Measurements from ENCODE around the gene PACS1.

Gene PACS1

DNA sequence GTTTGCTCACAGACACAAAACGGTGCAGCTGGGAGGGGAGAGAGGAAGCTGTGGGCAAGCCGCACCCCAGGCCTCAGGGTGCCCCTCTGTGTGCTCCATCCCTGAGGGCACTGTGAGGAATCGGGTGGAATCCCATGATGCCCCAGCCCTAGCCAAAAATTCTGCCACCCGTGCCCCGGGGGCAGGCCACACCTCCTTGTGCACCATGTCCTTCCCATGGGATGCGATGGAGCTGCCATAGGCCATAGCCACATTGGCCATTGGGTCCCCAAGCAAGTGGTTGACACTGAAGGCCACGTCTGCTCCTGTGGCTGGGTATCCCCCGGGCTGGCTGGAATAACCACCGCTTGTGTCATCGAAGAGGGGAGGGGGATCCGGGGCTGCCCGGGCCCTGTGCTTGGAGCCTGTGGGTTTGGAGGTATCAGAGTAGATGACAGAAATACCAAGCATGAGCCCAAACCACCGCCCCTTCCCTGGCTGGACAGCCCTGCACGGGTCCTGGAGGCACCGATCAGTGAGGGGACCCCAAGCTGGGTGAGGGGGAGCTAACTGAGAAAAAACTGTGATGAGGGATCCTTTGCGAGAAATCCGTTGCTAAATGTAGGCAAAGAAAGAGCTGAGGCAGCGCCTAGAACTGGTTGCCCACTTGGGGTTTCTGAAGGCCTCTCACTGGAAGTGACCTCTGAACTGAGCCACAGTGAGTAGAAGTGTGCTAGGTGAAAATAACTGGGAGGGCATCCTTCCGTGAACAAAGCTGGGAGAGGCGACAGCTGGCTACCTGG lies 218.0 kb downstream of the PACS1 start:
- DNase-seq (ENCODE audit: insufficient read length, low spot score) (no peak), FAIRE-seq (no peak)
- no peak for TF ChIP-seq CTCF (IDR thresholded peaks at IDR 0.05; ENCODE audit: insufficient read depth, missing control alignments)

GRCh38 chr11:66288671-66289547 lies 218.8 kb downstream of the PACS1 start, which contains the start of gene YIF1A:
Gene YIF1A, minus strand, starts transcription at chr11:66289143. Its CDS starts 158 bp downstream, at chr11:66288985.
- TF ChIP-seq CTCF (IDR thresholded peaks at IDR 0.05; ENCODE audit: insufficient read depth, missing control alignments): peak; percentile 11
- FAIRE-seq (no peak), DNase-seq (ENCODE audit: insufficient read length, low spot score) (peak; percentile 99)

DNA sequence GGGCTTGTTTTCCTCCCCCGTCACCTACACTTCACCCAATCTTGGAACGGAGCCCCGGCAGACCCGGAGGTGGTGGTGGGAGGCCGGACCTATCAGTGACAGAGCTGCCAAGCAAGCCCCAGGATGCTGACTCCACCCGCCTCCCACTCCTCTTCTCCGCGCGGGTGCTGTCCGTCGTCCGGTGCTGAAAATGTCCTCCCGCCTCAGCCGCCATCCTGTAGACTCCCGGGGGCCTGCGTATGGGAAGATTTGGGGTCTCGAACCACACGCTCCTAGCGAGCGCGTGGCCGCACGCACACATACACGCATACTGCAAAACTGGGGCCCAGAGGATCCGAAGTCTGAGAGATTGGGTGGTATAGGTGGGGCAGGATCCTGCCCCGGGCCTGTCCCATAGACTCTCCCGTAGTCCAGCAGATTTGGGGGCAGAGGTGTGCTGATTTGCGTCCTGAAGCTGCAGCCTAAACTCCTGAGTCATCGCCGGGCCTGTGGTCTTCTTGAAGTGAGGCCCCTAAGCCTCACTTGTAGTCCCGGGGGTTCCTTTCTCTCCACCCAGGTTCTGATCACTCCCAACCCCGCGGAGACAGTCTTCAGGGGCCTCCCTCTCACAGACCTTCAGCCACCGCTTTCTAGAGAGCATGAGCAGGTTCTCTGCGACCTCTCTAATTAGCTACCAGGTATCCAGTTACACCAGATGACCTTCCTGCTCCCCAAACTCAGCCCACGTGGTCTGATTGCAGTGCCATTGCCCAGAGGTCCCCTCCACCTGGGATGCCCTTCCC lies 219.7 kb downstream of the PACS1 start:
- no peak for TF ChIP-seq CTCF (IDR thresholded peaks at IDR 0.05; ENCODE audit: insufficient read depth, missing control alignments)
- no peak for DNase-seq (ENCODE audit: insufficient read length, low spot score)
- no peak for FAIRE-seq

DNA sequence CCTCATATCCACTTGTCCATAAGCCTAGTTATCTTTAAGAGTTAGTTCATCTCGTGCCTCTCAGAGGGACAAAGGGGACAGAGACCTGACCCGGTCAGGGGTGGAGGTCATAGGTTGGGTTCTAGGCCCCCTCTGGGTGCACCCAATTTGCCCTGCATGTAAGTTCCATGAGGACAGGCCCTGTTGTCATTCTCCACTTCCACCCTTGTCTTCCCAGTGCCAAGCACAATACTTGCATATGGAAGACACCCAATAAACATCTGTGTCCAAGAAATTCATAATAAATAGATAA lies 220.2 kb downstream of the PACS1 start:
- no peak for TF ChIP-seq CTCF (IDR thresholded peaks at IDR 0.05; ENCODE audit: insufficient read depth, missing control alignments)
- FAIRE-seq (no peak), DNase-seq (ENCODE audit: insufficient read length, low spot score) (no peak)

DNA sequence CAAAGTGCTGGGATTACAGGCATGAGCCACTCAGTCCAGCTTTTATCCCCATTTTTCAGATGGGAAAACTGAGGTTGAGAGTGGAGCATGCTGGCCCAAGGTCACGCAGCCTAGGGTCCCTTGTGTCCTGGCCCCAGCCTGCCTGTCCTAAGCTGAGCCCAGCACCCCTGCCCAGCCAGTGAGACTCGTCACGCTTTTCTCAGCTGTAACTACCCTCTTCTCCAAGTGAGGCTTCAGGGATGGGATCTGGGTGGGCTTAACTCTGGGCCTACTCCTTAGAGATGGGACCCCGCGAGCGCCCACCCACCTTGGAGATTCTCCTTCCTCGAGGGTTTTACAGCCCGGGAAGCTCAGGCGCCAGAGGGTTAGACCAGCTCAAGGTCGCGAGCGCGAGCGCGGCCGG lies 221.2 kb downstream of the PACS1 start:
- no peak for DNase-seq (ENCODE audit: insufficient read length, low spot score)
- no peak for TF ChIP-seq CTCF (IDR thresholded peaks at IDR 0.05; ENCODE audit: insufficient read depth, missing control alignments)
- no peak for FAIRE-seq

DNA sequence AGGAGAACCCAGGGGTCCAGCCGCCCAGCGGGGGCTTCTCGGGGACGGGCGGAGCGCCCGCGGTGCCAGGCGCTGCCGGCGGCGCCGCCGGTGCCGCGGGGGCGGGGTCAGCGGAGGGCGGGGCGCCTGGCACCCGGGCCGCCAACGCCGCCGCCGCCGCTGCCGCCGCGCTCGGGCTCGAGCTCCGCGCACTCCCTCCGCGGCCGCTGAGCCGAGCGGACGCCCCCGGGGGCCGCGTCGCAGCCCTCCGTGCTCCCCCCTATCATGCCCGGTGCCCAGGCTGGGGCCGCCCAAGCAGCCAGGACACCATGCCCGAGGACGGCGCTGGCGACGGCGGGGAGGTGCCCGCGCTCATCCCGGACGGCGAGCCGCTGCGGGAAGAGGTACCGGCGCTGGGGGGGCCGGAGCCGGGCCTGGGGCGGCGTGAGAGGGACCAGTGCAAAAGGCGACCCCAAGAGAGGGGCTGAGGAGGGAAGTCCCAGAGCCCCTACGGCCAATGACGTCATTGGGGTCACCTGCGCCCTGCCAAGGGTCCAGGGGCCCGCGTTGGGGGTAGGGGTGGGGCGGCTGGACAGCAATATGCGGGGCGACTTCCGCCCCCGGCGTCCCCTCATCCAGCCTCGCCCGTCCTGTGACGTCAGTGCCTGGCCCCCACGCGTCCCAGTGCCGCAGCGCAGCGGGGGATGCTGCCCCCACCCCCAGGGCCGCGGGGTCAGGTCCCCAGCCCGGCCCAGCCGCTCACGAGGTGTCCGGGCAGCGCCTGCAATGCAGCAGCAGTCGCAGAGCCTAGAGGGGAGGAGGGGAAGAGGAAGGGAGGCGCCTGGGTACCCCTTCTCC lies 221.9 kb downstream of the PACS1 start, which contains the start of gene TMEM151A:
TSS of gene TMEM151A (plus strand) at position 189 of the 837 bp plus-strand sequence. CDS start at position 309, 120 bp downstream.
- FAIRE-seq (no peak), DNase-seq (ENCODE audit: insufficient read length, low spot score) (peak; percentile 65)
- TF ChIP-seq CTCF (IDR thresholded peaks at IDR 0.05; ENCODE audit: insufficient read depth, missing control alignments): no peak

Data from D721Med (cell line).